Smooth muscle cell (in vitro differentiated cells): ENCODE measurements around the gene RASGRF1. TPM values are rescaled to one million over a fixed set of nuclear protein-coding genes. Genes with fewer than 3 reads are reported as not detected.

Experiments used
- DNase-seq: peaks from one replicate; lab custom pipeline; 2025; ENCODE audit not compliant: unreplicated experiment; lab: John Stamatoyannopoulos, UW
- H2AFZ ChIP-seq: fragments of 200-600 bp; sonication (generic); 2 replicates; pipeline ENCODE4 v1.6.0; 2016; ENCODE audit warnings: antibody characterized with exemption, low read depth, mild to moderate bottlenecking
- H3F3A ChIP-seq: fragments of 200-600 bp; sonication (generic); 2 replicates; pipeline ENCODE4 v1.6.0; 2017; ENCODE audit warnings: antibody characterized with exemption, low read depth
- H3K27ac ChIP-seq: fragments of 200-600 bp; sonication (generic); 2 replicates; pipeline ENCODE4 v1.5.1; 2016; ENCODE audit warnings: low read depth, mild to moderate bottlenecking
- H3K27me3 ChIP-seq: fragments of 200-600 bp; sonication (generic); 2 replicates; pipeline ENCODE4 v1.6.1; 2016; ENCODE audit warnings: low read depth, mild to moderate bottlenecking
- H3K36me3 ChIP-seq: fragments of 200-600 bp; sonication (generic); 2 replicates; pipeline ENCODE4 v1.5.1; 2016; ENCODE audit warnings: low read depth
- H3K4me1 ChIP-seq: fragments of 200-600 bp; sonication (generic); 2 replicates; pipeline ENCODE4 v1.5.1; 2016; ENCODE audit warnings: low read depth
- H3K4me2 ChIP-seq: fragments of 200-600 bp; sonication (generic); 2 replicates; pipeline ENCODE4 v1.6.0; 2016; ENCODE audit warnings: mild to moderate bottlenecking
- H3K4me3 ChIP-seq: fragments of 200-600 bp; sonication (generic); 2 replicates; pipeline ENCODE4 v1.5.1; 2016; ENCODE audit warnings: mild to moderate bottlenecking
- H3K79me2 ChIP-seq: fragments of 200-600 bp; sonication (generic); 2 replicates; pipeline ENCODE4 v1.6.0; 2016; ENCODE audit warnings: low read depth, mild to moderate bottlenecking
- H3K9ac ChIP-seq: fragments of 200-600 bp; sonication (generic); 2 replicates; pipeline ENCODE4 v1.6.0; 2016; ENCODE audit warnings: low read depth
- H3K9me3 ChIP-seq: fragments of 200-600 bp; sonication (generic); replicated peaks from 2 replicates; pipeline ENCODE4 v1.5.1; 2016; ENCODE audit warnings: low read depth
- H4K20me1 ChIP-seq: fragments of 200-600 bp; sonication (generic); 2 replicates; pipeline ENCODE4 v1.6.0; 2016; ENCODE audit warnings: low read depth
- WGBS: methylation state at CpG from one replicate; pipeline ENCODE4 v1.1.7; 2016; ENCODE audit warnings: low lambda C conversion rate; 5-methylcytosine and 5-hydroxymethylcytosine counted together
- polyA plus RNA-seq: library from polyadenylated mRNA; unstranded; fragments of >200 nt; fragmentation: Nextera tagmentation; extraction: Ambion mirVana; gene quantifications from 2 replicates; pipeline ENCODE4 v1.2.1, GENCODE V29; 2016
- total RNA-seq: library from RNA; depleted of rRNA; stranded (reverse); fragments of >200 nt; gene quantifications from 2 replicates; pipeline ENCODE4 v1.2.3, GENCODE V29; 2014
- TF ChIP-seq, protein P1 (sequence below): fragments of 200-600 bp; sonication (generic); IDR thresholded peaks from 2 replicates; pipeline ENCODE4 v1.5.1; 2017; ENCODE audit warnings: borderline replicate concordance, mild to moderate bottlenecking, antibody characterized with exemption; ENCODE audit not compliant: insufficient read depth, poor library complexity, severe bottlenecking

The RASGRF1 gene
- total and polyA plus RNA-seq, 2 experiments from 2014 or later: 0.17 to 0.22 TPM

DNA sequence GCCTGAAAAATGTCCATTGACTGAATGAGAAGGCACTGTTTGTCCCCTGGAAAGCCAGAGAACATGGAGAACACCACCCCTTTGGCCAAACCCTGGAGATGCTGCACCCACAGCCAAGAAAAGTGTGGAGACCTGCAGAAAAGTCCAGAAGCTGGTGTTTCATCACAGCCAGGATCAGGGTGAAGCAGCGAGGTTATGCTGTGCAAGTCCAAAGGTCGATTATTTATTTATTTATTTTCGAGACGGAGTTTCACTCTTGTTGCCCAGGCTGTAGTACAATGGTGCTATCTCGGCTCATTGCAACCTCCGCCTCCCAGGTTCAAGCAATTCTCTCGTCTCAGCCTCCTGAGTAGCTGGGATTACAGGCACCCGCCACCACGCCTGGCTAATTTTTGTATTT, 140.2 kb downstream of the RASGRF1 start:
- Histone ChIP-seq H2AFZ (no peak overlapping the region), H3K9me3 (no peaks in the 10 kb centered on the region), H3K27ac (no peak overlapping the region), H3K4me3 (no peak overlapping the region), H3K4me1 (no peaks in the 10 kb centered on the region), H4K20me1 (no peaks in the 10 kb centered on the region), H3K9ac (no peak overlapping the region), H3K4me2 (no peak overlapping the region), H3K27me3 (no peaks in the 10 kb centered on the region), H3K36me3 (no peaks in the 10 kb centered on the region), H3K79me2 (no peaks in the 10 kb centered on the region), H3F3A (no peaks in the 10 kb centered on the region)
- WGBS: 95% methylated on average over 9 of the region's 9 CpGs
- no peak for DNase-seq
- TF ChIP-seq, protein P1, sequence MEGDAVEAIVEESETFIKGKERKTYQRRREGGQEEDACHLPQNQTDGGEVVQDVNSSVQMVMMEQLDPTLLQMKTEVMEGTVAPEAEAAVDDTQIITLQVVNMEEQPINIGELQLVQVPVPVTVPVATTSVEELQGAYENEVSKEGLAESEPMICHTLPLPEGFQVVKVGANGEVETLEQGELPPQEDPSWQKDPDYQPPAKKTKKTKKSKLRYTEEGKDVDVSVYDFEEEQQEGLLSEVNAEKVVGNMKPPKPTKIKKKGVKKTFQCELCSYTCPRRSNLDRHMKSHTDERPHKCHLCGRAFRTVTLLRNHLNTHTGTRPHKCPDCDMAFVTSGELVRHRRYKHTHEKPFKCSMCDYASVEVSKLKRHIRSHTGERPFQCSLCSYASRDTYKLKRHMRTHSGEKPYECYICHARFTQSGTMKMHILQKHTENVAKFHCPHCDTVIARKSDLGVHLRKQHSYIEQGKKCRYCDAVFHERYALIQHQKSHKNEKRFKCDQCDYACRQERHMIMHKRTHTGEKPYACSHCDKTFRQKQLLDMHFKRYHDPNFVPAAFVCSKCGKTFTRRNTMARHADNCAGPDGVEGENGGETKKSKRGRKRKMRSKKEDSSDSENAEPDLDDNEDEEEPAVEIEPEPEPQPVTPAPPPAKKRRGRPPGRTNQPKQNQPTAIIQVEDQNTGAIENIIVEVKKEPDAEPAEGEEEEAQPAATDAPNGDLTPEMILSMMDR: no peak

DNA sequence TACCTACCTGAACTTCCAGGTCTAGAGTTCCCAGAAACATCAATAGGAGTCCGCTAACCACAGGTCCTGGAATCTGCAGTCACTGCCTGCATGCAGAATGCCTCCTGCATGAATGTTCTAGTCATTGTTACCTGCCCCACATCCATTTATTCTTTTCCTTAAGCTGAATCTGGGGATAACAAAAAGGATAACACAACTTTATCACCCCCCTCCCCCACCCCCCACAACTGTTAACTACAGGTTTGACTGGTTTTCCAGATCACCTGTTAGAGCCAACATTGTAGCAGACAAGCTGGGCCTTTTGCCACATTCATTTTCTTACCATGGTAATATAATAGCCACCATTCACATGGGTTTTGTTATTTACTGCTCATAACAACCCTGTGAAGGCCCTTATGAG, 141.1 kb downstream of the RASGRF1 start:
- no peaks in the 10 kb centered on the region for H3K27me3 ChIP-seq
- no peaks in the 10 kb centered on the region for H3F3A ChIP-seq
- H3K4me1 ChIP-seq: no peaks in the 10 kb centered on the region
- WGBS: 5% methylated on average over 1 of the region's 1 CpG
- no peak overlapping the region for H3K9ac ChIP-seq
- TF ChIP-seq, protein P1: no peak
- no peaks in the 10 kb centered on the region for H3K36me3 ChIP-seq
- H3K27ac ChIP-seq: no peak overlapping the region
- H3K4me3 ChIP-seq: no peak overlapping the region
- H2AFZ ChIP-seq: no peak overlapping the region
- no peaks in the 10 kb centered on the region for H3K79me2 ChIP-seq
- no peaks in the 10 kb centered on the region for H3K9me3 ChIP-seq
- DNase-seq: no peak
- H3K4me2 ChIP-seq: no peak overlapping the region
- H4K20me1 ChIP-seq: no peaks in the 10 kb centered on the region

DNA sequence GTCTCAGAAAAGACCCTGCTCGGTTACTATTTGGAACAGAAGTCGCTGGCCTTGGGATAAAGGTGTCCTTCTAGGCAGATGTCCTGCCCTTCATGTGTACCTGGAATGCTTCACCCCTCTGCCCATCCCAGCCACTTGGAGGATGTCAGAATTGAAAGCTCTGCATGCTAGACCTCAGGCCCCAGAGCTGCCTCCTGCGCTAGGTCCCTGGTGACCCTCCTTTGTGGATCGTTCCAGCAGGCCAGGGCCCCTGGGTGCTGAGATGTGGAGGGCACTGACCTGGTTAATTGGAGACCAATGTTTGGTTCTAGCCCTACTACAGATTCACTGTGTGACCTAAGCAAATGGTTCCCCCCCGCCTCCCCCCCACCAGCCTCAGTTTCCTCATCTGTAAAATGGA, 143.1 kb downstream of the RASGRF1 start:
- 95% methylated on average over 5 of the region's 5 CpGs for WGBS

DNA sequence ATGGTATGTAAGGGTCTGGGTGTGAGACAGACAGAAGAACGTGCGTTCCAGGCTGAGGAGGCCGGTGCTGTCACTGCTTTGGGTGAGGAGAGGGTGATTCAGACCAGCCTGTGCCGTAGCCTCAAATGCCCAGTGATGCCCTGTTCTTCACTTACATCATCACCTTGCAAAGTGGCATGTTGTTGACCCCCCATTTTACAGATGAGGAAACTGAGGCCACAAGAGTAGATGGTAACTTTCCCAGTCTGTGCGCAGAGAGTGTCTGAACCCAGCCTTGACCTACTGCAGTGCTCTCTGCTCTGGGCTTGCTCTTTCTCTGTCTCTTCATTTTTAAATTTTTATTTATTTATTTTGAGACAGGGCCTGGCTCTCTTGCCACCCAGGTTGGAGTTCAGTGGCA, 144.1 kb downstream of the RASGRF1 start:
- 89% methylated on average over 5 of the region's 5 CpGs for WGBS

More for the DNA sequence above, 143.1 kb downstream of the RASGRF1 start:
- H4K20me1 ChIP-seq: no peaks in the 10 kb centered on the region
- no peak overlapping the region for H3K27ac ChIP-seq
- DNase-seq: no peak
- no peak overlapping the region for H2AFZ ChIP-seq
- no peak overlapping the region for H3K4me2 ChIP-seq
- no peak overlapping the region for H3K4me3 ChIP-seq
- H3K9me3 ChIP-seq: no peaks in the 10 kb centered on the region
- H3K36me3 ChIP-seq: no peaks in the 10 kb centered on the region
- H3K9ac ChIP-seq: no peak overlapping the region
- TF ChIP-seq, protein P1: no peak
- no peaks in the 10 kb centered on the region for H3F3A ChIP-seq
- H3K79me2 ChIP-seq: no peaks in the 10 kb centered on the region
- H3K4me1 ChIP-seq: no peaks in the 10 kb centered on the region
- H3K27me3 ChIP-seq: no peaks in the 10 kb centered on the region

More for the DNA sequence above, 144.1 kb downstream of the RASGRF1 start:
- Histone ChIP-seq H2AFZ (no peak overlapping the region), H3K27ac (no peak overlapping the region), H3K4me1 (no peaks in the 10 kb centered on the region), H3K9me3 (no peaks in the 10 kb centered on the region), H3F3A (no peaks in the 10 kb centered on the region), H3K4me2 (no peak overlapping the region), H3K27me3 (no peaks in the 10 kb centered on the region), H4K20me1 (no peaks in the 10 kb centered on the region), H3K79me2 (no peaks in the 10 kb centered on the region), H3K36me3 (no peaks in the 10 kb centered on the region), H3K9ac (no peak overlapping the region), H3K4me3 (no peak overlapping the region)
- TF ChIP-seq, protein P1: no peak
- DNase-seq: no peak
